H1 (cell line): Measurements from ENCODE around the gene PTPN2.

Experiments
- CBX8 ChIP-seq: fragments of 300-800, 300-1000 bp; sonication (generic); IDR thresholded peaks from 2 replicates; pipeline ENCODE4 v1.7.1; 2016; ENCODE audit warnings: low read depth, low read length, borderline replicate concordance
- EZH2 ChIP-seq: fragments of 200-600 bp; sonication (generic); IDR thresholded peaks from 2 replicates; pipeline ENCODE4 v1.7.1; 2012; ENCODE audit warnings: low read depth, mild to moderate bottlenecking, moderate library complexity, low read length, inconsistent platforms; ENCODE audit not compliant: severe bottlenecking
- FOSL1 ChIP-seq: IDR thresholded peaks from 2 replicates; pipeline ENCODE4 v1.6.1; 2011; ENCODE audit warnings: mild to moderate bottlenecking, low read depth, low read length, moderate library complexity; ENCODE audit not compliant: insufficient read depth
- HDAC6 ChIP-seq: IDR thresholded peaks from one replicate; pipeline ENCODE4 v1.7.1; 2012; ENCODE audit warnings: low read depth, mild to moderate bottlenecking, inconsistent platforms, low read length, moderate library complexity
- POLR2A ChIP-seq, 2 experiments: IDR thresholded peaks; 1 replicate in 1 of 2; 2 replicates in 1 of 2; pipeline ENCODE4 v1.6.1; 2011; ENCODE audit warnings: low read depth in 2 of 2, low read length in 2 of 2, mild to moderate bottlenecking in 2 of 2; ENCODE audit errors: control extremely low read depth in 1 of 2
- TBP ChIP-seq: IDR thresholded peaks from 2 replicates; pipeline ENCODE4 v1.6.1; 2011; ENCODE audit warnings: low read depth, low read length, improper control_type of control experiment
- TEAD4 ChIP-seq: IDR thresholded peaks from 2 replicates; pipeline ENCODE4 v1.6.1; 2012; ENCODE audit warnings: low read depth, low read length, inconsistent platforms, mixed read lengths
- TF ChIP-seq, protein P1 (sequence below), 3 experiments: IDR thresholded peaks; 1 replicate in 2 of 3; 2 replicates in 1 of 3; pipeline versions ENCODE4 v1.5.1 to v1.6.1; 2011; ENCODE audit warnings: low read length in 3 of 3, mild to moderate bottlenecking in 3 of 3, inconsistent platforms in 2 of 3, low read depth in 1 of 3, moderate library complexity in 1 of 3; ENCODE audit not compliant: insufficient read depth in 1 of 3; ENCODE audit errors: control extremely low read depth in 1 of 3
- TF ChIP-seq, protein P2 (sequence below): IDR thresholded peaks from 2 replicates; pipeline ENCODE4 v1.6.1; 2012; ENCODE audit warnings: inconsistent platforms
- TF ChIP-seq, protein P3 (sequence below): fragments of 300-600 bp; sonication (generic); IDR thresholded peaks from 2 replicates; pipeline ENCODE4 v1.7.1; 2012; ENCODE audit warnings: low read length, moderate library complexity, mild to moderate bottlenecking, inconsistent platforms; ENCODE audit not compliant: insufficient replicate concordance

DNA sequence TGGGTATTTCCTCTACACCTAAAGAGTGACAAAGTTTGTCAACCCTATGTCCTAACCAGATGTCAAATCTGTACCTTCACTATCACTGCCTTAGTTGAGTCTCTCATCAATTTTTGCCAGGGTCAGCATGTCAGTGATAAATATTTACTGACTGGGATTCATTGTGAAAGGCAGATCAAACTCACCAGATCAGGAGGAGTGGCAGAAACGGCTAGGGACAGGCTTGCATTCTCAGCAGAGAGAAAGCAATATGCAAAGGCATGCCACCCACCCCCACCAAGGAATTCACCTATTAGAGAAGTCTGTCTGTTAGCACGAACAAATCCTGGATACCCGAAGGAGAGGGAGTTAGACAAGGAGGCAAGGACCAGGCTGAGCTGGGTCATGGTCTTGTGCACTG is 62.6 kb downstream of the PTPN2 start:
- TF ChIP-seq POLR2A (IDR thresholded peaks at IDR 0.05; ENCODE audit: control extremely low read depth in 1 of 2, low read depth in 2 of 2, low read length in 2 of 2): no peak
- no peak for TF ChIP-seq FOSL1
- TF ChIP-seq, protein P1, sequence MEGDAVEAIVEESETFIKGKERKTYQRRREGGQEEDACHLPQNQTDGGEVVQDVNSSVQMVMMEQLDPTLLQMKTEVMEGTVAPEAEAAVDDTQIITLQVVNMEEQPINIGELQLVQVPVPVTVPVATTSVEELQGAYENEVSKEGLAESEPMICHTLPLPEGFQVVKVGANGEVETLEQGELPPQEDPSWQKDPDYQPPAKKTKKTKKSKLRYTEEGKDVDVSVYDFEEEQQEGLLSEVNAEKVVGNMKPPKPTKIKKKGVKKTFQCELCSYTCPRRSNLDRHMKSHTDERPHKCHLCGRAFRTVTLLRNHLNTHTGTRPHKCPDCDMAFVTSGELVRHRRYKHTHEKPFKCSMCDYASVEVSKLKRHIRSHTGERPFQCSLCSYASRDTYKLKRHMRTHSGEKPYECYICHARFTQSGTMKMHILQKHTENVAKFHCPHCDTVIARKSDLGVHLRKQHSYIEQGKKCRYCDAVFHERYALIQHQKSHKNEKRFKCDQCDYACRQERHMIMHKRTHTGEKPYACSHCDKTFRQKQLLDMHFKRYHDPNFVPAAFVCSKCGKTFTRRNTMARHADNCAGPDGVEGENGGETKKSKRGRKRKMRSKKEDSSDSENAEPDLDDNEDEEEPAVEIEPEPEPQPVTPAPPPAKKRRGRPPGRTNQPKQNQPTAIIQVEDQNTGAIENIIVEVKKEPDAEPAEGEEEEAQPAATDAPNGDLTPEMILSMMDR (IDR thresholded peaks at IDR 0.05; ENCODE audit: control extremely low read depth in 1 of 3, insufficient read depth in 1 of 3, low read depth in 1 of 3, low read length in 3 of 3): no peak
- TF ChIP-seq, protein P2, sequence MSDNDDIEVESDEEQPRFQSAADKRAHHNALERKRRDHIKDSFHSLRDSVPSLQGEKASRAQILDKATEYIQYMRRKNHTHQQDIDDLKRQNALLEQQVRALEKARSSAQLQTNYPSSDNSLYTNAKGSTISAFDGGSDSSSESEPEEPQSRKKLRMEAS: no peak
- TF ChIP-seq, protein P3, sequence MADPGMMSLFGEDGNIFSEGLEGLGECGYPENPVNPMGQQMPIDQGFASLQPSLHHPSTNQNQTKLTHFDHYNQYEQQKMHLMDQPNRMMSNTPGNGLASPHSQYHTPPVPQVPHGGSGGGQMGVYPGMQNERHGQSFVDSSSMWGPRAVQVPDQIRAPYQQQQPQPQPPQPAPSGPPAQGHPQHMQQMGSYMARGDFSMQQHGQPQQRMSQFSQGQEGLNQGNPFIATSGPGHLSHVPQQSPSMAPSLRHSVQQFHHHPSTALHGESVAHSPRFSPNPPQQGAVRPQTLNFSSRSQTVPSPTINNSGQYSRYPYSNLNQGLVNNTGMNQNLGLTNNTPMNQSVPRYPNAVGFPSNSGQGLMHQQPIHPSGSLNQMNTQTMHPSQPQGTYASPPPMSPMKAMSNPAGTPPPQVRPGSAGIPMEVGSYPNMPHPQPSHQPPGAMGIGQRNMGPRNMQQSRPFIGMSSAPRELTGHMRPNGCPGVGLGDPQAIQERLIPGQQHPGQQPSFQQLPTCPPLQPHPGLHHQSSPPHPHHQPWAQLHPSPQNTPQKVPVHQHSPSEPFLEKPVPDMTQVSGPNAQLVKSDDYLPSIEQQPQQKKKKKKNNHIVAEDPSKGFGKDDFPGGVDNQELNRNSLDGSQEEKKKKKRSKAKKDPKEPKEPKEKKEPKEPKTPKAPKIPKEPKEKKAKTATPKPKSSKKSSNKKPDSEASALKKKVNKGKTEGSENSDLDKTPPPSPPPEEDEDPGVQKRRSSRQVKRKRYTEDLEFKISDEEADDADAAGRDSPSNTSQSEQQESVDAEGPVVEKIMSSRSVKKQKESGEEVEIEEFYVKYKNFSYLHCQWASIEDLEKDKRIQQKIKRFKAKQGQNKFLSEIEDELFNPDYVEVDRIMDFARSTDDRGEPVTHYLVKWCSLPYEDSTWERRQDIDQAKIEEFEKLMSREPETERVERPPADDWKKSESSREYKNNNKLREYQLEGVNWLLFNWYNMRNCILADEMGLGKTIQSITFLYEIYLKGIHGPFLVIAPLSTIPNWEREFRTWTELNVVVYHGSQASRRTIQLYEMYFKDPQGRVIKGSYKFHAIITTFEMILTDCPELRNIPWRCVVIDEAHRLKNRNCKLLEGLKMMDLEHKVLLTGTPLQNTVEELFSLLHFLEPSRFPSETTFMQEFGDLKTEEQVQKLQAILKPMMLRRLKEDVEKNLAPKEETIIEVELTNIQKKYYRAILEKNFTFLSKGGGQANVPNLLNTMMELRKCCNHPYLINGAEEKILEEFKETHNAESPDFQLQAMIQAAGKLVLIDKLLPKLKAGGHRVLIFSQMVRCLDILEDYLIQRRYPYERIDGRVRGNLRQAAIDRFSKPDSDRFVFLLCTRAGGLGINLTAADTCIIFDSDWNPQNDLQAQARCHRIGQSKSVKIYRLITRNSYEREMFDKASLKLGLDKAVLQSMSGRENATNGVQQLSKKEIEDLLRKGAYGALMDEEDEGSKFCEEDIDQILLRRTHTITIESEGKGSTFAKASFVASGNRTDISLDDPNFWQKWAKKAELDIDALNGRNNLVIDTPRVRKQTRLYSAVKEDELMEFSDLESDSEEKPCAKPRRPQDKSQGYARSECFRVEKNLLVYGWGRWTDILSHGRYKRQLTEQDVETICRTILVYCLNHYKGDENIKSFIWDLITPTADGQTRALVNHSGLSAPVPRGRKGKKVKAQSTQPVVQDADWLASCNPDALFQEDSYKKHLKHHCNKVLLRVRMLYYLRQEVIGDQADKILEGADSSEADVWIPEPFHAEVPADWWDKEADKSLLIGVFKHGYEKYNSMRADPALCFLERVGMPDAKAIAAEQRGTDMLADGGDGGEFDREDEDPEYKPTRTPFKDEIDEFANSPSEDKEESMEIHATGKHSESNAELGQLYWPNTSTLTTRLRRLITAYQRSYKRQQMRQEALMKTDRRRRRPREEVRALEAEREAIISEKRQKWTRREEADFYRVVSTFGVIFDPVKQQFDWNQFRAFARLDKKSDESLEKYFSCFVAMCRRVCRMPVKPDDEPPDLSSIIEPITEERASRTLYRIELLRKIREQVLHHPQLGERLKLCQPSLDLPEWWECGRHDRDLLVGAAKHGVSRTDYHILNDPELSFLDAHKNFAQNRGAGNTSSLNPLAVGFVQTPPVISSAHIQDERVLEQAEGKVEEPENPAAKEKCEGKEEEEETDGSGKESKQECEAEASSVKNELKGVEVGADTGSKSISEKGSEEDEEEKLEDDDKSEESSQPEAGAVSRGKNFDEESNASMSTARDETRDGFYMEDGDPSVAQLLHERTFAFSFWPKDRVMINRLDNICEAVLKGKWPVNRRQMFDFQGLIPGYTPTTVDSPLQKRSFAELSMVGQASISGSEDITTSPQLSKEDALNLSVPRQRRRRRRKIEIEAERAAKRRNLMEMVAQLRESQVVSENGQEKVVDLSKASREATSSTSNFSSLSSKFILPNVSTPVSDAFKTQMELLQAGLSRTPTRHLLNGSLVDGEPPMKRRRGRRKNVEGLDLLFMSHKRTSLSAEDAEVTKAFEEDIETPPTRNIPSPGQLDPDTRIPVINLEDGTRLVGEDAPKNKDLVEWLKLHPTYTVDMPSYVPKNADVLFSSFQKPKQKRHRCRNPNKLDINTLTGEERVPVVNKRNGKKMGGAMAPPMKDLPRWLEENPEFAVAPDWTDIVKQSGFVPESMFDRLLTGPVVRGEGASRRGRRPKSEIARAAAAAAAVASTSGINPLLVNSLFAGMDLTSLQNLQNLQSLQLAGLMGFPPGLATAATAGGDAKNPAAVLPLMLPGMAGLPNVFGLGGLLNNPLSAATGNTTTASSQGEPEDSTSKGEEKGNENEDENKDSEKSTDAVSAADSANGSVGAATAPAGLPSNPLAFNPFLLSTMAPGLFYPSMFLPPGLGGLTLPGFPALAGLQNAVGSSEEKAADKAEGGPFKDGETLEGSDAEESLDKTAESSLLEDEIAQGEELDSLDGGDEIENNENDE: no peak
- no peak for TF ChIP-seq CBX8
- no peak for TF ChIP-seq HDAC6
- TF ChIP-seq TEAD4: peak; percentile 74
- no peak for TF ChIP-seq TBP
- TF ChIP-seq EZH2: no peak
